HEK293T (cell line): ENCODE data around the gene SPAG16.
A peak's percentile ranks its signal among the peaks of the same experiment; 100 is the strongest.

ENCODE experiments used
- CTCF ChIA-PET: fragments of 350-600 bp; formaldehyde crosslinking; extraction: SDS; loops from one replicate; lab custom pipeline; 2021; ENCODE audit warnings: antibody characterized with exemption, inconsistent platforms; lab: Yijun Ruan, JAX
- POLR2A ChIA-PET: fragments of 350-600 bp; formaldehyde crosslinking; extraction: SDS; loops from one replicate; lab custom pipeline; 2020; ENCODE audit warnings: antibody characterized with exemption, inconsistent platforms; lab: Yijun Ruan, JAX
- DNase-seq: peaks from one replicate; pipeline ENCODE4 v3.0.0; 2012; ENCODE audit warnings: mixed read lengths; ENCODE audit errors: extremely low spot score
- ARNT ChIP-seq: fragments of 450-650 bp; IDR thresholded peaks from 2 replicates; pipeline ENCODE4 v1.6.1; 2017; ENCODE audit warnings: mild to moderate bottlenecking
- BHLHE40 ChIP-seq: fragments of 450-650 bp; IDR thresholded peaks from 2 replicates; pipeline ENCODE4 v1.6.1; 2016; ENCODE audit warnings: mild to moderate bottlenecking, moderate library complexity, borderline replicate concordance
- CTBP1 ChIP-seq: fragments of 450-650 bp; IDR thresholded peaks from 2 replicates; pipeline ENCODE4 v1.6.1; 2016; ENCODE audit warnings: borderline replicate concordance
- ELF4 ChIP-seq: fragments of 450-650 bp; IDR thresholded peaks from 2 replicates; pipeline ENCODE4 v1.6.1; 2017; ENCODE audit warnings: antibody characterized with exemption
- FOXA1 ChIP-seq: fragments of 450-650 bp; IDR thresholded peaks from 2 replicates; pipeline ENCODE4 v1.6.1; 2016; ENCODE audit warnings: mild to moderate bottlenecking
- FOXK2 ChIP-seq: fragments of 450-650 bp; IDR thresholded peaks from 2 replicates; pipeline ENCODE4 v1.6.1; 2016; ENCODE audit warnings: mild to moderate bottlenecking
- FOXM1 ChIP-seq: fragments of 450-650 bp; IDR thresholded peaks from 2 replicates; pipeline ENCODE4 v1.6.1; 2017; ENCODE audit warnings: mild to moderate bottlenecking, borderline replicate concordance
- HDGF ChIP-seq: fragments of 450-650 bp; IDR thresholded peaks from 2 replicates; pipeline ENCODE4 v1.6.1; 2017; ENCODE audit warnings: antibody characterized with exemption, borderline replicate concordance
- L3MBTL2 ChIP-seq: fragments of 450-650 bp; conservative IDR thresholded peaks from 2 replicates; pipeline ENCODE4 v1.6.1; 2016; ENCODE audit warnings: mild to moderate bottlenecking
- LEF1 ChIP-seq: fragments of 450-650 bp; IDR thresholded peaks from 2 replicates; pipeline ENCODE4 v1.6.1; 2017; ENCODE audit warnings: mild to moderate bottlenecking, borderline replicate concordance
- NFRKB ChIP-seq: fragments of 450-650 bp; IDR thresholded peaks from 2 replicates; pipeline ENCODE4 v1.6.1; 2016; ENCODE audit warnings: mild to moderate bottlenecking, moderate library complexity
- SP1 ChIP-seq: fragments of 450-650 bp; IDR thresholded peaks from 2 replicates; pipeline ENCODE4 v1.6.1; 2017
- SUZ12 ChIP-seq: fragments of 450-650 bp; IDR thresholded peaks from 2 replicates; pipeline ENCODE4 v1.6.1; 2016; ENCODE audit warnings: mild to moderate bottlenecking
- TARDBP ChIP-seq: fragments of 450-650 bp; IDR thresholded peaks from 2 replicates; pipeline ENCODE4 v1.6.1; 2016
- ZNF384 ChIP-seq: fragments of 450-650 bp; IDR thresholded peaks from 2 replicates; pipeline ENCODE4 v1.6.1; 2016
- TF ChIP-seq, protein P1 (sequence below): fragments of 450-650 bp; IDR thresholded peaks from 2 replicates; pipeline ENCODE4 v1.6.1; 2016

The SPAG16 gene

DNA sequence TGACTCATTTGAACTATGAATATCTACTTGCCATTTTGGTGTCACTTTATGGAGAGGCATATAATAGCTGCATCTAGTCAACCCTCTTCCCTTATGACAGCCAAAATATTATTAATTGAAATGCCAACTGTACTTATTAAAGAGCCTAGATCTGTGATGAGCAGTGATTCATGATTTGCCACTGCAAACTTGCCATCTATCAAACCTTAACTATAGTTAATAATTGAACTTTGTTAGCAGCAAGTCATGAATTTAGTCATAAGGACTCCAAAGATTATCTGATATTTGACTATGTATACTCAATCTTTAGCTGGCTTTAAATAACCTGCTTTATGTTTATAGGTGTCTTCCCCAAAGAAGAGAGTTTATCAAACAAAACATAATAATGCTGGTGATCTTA, 1010.2 kb downstream of the SPAG16 start:
- TF ChIP-seq FOXM1 (no peak), LEF1 (no peak), SP1 (no peak), FOXA1 (no peak), ARNT (no peak), NFRKB (no peak), CTBP1 (no peak), HDGF (no peak)
- ChIA-PET POLR2A (no interaction called here), CTCF (no interaction called here)
- DNase-seq = no peak

DNA sequence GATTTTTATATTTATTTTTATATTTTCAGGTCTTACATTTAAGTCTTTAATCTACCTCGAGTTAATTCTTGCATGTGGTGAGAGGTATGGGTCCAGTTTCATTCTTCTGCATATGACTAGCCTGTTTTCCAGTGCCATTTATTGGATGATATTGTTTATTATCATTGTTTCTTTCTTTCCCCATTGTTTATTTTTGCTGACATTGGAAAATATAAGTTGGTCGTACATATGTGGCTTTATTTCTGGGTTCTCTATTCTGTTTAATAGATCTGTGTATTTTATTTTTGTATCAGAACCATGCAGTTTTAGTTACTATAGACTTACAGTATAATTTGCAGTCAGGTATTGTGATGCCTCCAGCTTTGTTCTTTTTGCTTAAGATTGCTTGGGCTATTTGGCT, 1013.2 kb downstream of the SPAG16 start:
- CTCF ChIA-PET = no interaction called here

DNA sequence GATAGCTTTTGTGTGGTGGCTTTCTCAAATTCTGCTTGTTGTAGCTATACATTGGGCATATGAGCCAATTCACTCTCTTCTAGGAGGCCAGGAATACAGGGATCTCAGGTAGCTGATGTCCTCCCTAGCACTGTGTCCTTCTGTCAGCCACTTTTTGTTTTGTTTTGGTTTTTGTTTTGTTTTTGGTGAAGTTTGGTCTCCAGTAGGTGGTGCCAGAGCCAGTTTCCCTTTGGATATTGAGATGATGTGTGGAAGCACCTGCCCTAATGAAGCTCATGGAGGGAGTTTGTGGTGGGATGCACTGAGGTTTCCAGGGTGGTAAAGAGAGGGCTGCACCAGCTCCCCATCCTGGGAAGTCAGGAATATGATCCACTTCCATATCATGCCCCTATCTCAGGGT, 1026.1 kb downstream of the SPAG16 start:
- no peak for DNase-seq
- CTCF ChIA-PET = no interaction called here
- POLR2A ChIA-PET = no interaction called here
- TF ChIP-seq FOXM1 (no peak), ELF4 (no peak), BHLHE40 (no peak), CTBP1 (no peak)

More for the DNA sequence above, 1013.2 kb downstream of the SPAG16 start:
- POLR2A ChIA-PET = no interaction called here
- TF ChIP-seq BHLHE40 (no peak), SP1 (no peak), L3MBTL2 (no peak), TARDBP (no peak), ELF4 (no peak), ARNT (no peak), SUZ12 (no peak), FOXA1 (no peak), FOXK2 (no peak), LEF1 (no peak), CTBP1 (no peak), ZNF384 (no peak), HDGF (no peak), NFRKB (no peak), FOXM1 (no peak)
- TF ChIP-seq, protein P1, sequence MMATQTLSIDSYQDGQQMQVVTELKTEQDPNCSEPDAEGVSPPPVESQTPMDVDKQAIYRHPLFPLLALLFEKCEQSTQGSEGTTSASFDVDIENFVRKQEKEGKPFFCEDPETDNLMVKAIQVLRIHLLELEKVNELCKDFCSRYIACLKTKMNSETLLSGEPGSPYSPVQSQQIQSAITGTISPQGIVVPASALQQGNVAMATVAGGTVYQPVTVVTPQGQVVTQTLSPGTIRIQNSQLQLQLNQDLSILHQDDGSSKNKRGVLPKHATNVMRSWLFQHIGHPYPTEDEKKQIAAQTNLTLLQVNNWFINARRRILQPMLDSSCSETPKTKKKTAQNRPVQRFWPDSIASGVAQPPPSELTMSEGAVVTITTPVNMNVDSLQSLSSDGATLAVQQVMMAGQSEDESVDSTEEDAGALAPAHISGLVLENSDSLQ = no peak
- DNase-seq = no peak

DNA sequence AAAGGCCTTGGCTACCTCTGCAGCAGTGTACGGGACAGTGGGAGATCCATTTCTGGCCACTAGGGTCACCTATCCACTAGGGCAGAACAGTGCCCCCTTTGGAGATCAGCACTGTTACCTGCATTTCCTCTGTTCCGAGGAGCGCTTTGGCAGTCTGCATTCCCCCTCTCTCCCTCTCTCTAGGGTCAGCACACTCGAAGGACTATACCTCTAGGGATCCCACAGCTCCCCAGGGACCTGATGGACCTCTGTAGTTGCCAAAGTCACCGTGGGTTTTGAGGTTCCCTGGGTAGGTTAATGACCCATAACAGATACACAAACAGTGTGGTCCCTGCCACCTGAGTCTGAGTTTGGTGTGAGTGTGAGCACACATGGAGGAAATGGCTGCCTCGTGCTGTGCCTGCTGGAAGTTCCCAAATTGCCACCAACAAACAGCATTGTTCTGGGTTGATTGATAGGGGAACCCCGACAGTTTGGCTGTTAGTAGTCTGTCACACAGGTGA, 1026.8 kb downstream of the SPAG16 start:
- DNase-seq = peak; percentile 40
- CTCF ChIA-PET = no interaction called here
- TF ChIP-seq BHLHE40 = no peak
- TF ChIP-seq FOXM1 = no peak
- no peak for TF ChIP-seq SUZ12
- no peak for TF ChIP-seq L3MBTL2
- no peak for TF ChIP-seq ARNT
- TF ChIP-seq NFRKB = no peak
- TF ChIP-seq TARDBP = no peak
- TF ChIP-seq ELF4 = no peak
- TF ChIP-seq CTBP1 = no peak
- TF ChIP-seq FOXA1 = no peak
- TF ChIP-seq ZNF384 = no peak
- no peak for TF ChIP-seq HDGF
- POLR2A ChIA-PET = no interaction called here

DNA sequence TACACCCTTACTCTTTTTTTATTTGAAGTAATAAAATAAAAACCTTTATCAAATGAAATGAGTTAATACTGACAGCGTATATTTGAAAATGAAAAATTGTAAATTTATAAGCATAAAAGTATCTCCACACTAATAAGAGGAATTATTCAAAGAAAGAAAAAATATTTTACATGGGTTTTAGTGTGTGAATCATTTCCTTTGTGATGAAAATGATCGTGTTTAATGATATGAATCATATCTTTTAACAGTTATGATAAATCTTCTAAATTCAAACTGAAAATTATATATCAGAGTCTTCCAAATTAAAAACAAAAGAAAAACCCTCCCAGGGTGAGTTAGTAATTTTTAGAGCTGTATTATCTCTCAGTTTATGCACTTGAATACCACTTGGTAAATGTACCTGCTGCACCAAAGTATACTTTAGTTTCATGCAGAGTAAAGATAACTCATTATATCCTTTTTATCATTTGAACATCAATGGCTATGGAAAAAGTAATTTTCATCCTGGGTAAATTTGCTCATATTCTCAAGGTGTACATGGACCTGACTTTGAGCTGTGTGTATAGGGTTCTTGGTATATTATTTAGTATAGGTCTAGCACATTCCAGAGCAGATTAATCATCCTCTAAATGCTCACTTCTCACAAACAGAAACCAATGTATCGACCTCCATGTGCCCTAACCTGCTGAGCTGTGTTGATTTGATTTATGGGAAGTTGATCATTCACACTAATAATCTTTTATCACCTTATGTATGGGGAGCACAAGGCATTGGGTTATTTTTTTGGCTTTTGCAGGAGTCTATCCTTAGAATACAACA, 1027.9 kb downstream of the SPAG16 start:
- POLR2A ChIA-PET = no interaction called here
- CTCF ChIA-PET = no interaction called here
- TF ChIP-seq ELF4 (no peak), FOXM1 (no peak)
- TF ChIP-seq, protein P1 = no peak

DNA sequence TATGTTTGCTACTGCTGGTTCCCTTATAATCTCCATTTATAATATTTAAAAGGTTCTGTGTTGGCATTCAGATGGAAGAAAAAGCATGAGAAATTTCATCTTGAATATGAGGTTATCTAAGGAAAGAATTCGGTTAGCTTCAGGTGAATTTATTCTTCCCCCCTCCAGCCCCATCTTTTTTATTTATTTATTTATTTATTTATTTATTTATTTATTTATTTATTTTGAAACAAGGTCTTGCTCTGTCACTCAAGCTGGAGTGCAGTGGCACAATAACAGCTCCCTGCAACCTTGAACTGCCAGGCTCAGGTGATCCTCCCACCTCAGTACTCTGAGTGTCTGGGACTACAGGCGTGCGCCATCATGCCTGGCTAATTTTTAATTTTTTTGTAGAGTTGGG, 1031.1 kb downstream of the SPAG16 start:
- TF ChIP-seq ARNT (no peak), ELF4 (no peak), L3MBTL2 (no peak), BHLHE40 (no peak), CTBP1 (no peak), FOXA1 (no peak), FOXM1 (no peak), LEF1 (no peak), SP1 (no peak), TARDBP (no peak), SUZ12 (no peak), NFRKB (no peak), FOXK2 (no peak), HDGF (no peak)
- TF ChIP-seq, protein P1 = no peak
- CTCF ChIA-PET = no interaction called here
- DNase-seq = no peak
- POLR2A ChIA-PET = no interaction called here

More for the DNA sequence above, 1027.9 kb downstream of the SPAG16 start:
- DNase-seq = no peak
